Muscle of leg (tissue), 11 donors: Measurements from ENCODE around the gene SMG6. TPM values are rescaled to one million over a fixed set of nuclear protein-coding genes. Genes with fewer than 3 reads are reported as not detected.
A peak's percentile ranks its signal among the peaks of the same experiment; 100 is the strongest.

Source experiments
- DNase-seq: peaks from one replicate; pipeline ENCODE4 v3.0.0; 2013
- H3K27ac ChIP-seq: one replicate; pipeline ENCODE4 v1.5.1; 2013; ENCODE audit warnings: mild to moderate bottlenecking, low read length, control low read depth
- H3K27me3 ChIP-seq: one replicate; pipeline ENCODE4 v1.6.1; 2013; ENCODE audit warnings: low read length; ENCODE audit not compliant: control insufficient read depth, insufficient read depth
- H3K36me3 ChIP-seq: one replicate; pipeline ENCODE4 v1.6.1; 2013; ENCODE audit warnings: low read length; ENCODE audit not compliant: control insufficient read depth, insufficient read depth
- H3K4me1 ChIP-seq: one replicate; pipeline ENCODE4 v1.6.1; 2013; ENCODE audit warnings: low read length; ENCODE audit not compliant: control insufficient read depth, insufficient read depth
- H3K4me3 ChIP-seq: one replicate; pipeline ENCODE4 v1.5.1; 2013; ENCODE audit warnings: low read length, control low read depth
- H3K9me3 ChIP-seq: replicated peaks from 2 replicates; pipeline ENCODE4 v1.6.1; 2013; ENCODE audit warnings: low read depth, low read length; ENCODE audit not compliant: control insufficient read depth
- WGBS: methylation state at CpG from one replicate; pipeline ENCODE4 v1.1.5; 2013; ENCODE audit warnings: missing lambda C conversion rate; ENCODE audit not compliant: insufficient coverage; 5-methylcytosine and 5-hydroxymethylcytosine counted together
- polyA plus RNA-seq, 8 donors: library from polyadenylated mRNA; unstranded; fragments of 120-200 nt; gene quantifications; one replicate each; pipeline versions ENCODE4 v1.2.1 to v1.2.3, GENCODE V29; 2013; ENCODE audit warnings: inconsistent platforms in 1 of 8, low replicate concordance in 1 of 8; ENCODE audit not compliant: insufficient read length in 8 of 8, insufficient read depth in 1 of 8
- total RNA-seq: library from RNA; stranded (reverse); fragments of 120-200 nt; gene quantifications from one replicate; pipeline ENCODE4 v1.2.4, GENCODE V29; 2013

Gene SMG6
- total and polyA plus RNA-seq, 9 donors = 12.7 to 21.8 (median 19.2) TPM

GRCh38 chr17:2337544-2338314 lies 34.1 kb upstream of the SMG6 start:
- no peaks in the 10 kb centered on the region for H3K27me3 ChIP-seq
- H3K9me3 ChIP-seq = no peaks in the 10 kb centered on the region
- peak overlapping the region; percentile 67 for H3K27ac ChIP-seq
- under 1% methylated on average over 86 of the region's 92 CpGs for WGBS
- H3K4me3 ChIP-seq = peak overlapping the region; percentile 80
- H3K4me1 ChIP-seq = peaks cover 20% of the 10 kb centered on the region
- DNase-seq = peak; percentile 65
- peaks cover 29% of the 10 kb centered on the region for H3K36me3 ChIP-seq

- H3K9me3 ChIP-seq = no peaks in the 10 kb centered on the region
- H3K36me3 ChIP-seq = peaks cover 35% of the 10 kb centered on the region
- under 1% methylated on average over 77 of the region's 77 CpGs for WGBS
- peak; percentile 81 for DNase-seq
- peak within 1 kb of the TSS; percentile 95 for H3K27ac ChIP-seq
- no peaks in the 10 kb centered on the region for H3K27me3 ChIP-seq
- H3K4me1 ChIP-seq = peaks cover 20% of the 10 kb centered on the region
- H3K4me3 ChIP-seq = peak within 1 kb of the TSS; percentile 80
Measured at GRCh38 chr17:2336852-2337543, 33.4 kb upstream of the SMG6 start, which contains the start of gene SGSM2. SGSM2 (plus strand) TSS chr17:2337501; CDS start chr17:2337689, 188 bp downstream.

GRCh38 chr17:2336215-2336851 lies 32.7 kb upstream of the SMG6 start, which contains the start of gene TSR1:
TSR1 (minus strand) TSS chr17:2336457; CDS start chr17:2336427, 30 bp downstream.
- Histone ChIP-seq H3K4me3 (peak within 1 kb of the TSS; percentile 80), H3K9me3 (no peaks in the 10 kb centered on the region)

DNA sequence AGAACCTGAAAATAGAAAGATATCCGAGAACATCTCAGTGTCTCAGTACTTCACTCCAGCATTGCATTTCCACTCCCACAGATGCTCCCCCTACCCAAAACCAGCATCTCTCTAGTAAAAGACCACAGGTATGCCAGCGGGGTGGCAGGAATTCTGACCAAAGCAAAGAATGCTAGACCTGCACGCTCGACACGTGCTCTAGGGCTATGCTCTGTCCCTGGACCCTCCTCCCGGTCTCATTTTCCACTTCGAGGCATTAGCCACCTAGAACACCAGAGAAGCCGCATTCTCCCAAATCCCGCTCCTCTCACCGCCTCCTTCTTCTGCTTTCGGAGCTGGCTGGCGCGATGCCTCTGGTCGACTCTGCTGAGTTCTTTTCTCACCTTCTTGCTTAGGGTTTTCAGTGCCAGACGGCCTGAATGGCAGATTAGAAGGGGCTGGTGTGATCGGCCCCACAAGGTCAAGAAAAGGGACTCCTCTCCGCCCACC lies 32.2 kb upstream of the SMG6 start:
- peaks cover 20% of the 10 kb centered on the region for H3K4me1 ChIP-seq
- H3K27ac ChIP-seq = peak overlapping the region; percentile 21
- H3K27me3 ChIP-seq = no peaks in the 10 kb centered on the region
- H3K4me3 ChIP-seq = peak overlapping the region; percentile 80
- H3K9me3 ChIP-seq = no peaks in the 10 kb centered on the region
- H3K36me3 ChIP-seq = peaks cover 43% of the 10 kb centered on the region
- WGBS = 6% methylated on average over 7 of the region's 17 CpGs
- DNase-seq = peak; percentile 32

More at GRCh38 chr17:2336215-2336851, 32.7 kb upstream of the SMG6 start, which contains the start of gene TSR1:
- Histone ChIP-seq H3K27ac (peak within 1 kb of the TSS; percentile 95), H3K27me3 (no peaks in the 10 kb centered on the region), H3K36me3 (peaks cover 38% of the 10 kb centered on the region), H3K4me1 (peaks cover 20% of the 10 kb centered on the region)
- DNase-seq = peak; percentile 97
- under 1% methylated on average over 36 of the region's 48 CpGs for WGBS

DNA sequence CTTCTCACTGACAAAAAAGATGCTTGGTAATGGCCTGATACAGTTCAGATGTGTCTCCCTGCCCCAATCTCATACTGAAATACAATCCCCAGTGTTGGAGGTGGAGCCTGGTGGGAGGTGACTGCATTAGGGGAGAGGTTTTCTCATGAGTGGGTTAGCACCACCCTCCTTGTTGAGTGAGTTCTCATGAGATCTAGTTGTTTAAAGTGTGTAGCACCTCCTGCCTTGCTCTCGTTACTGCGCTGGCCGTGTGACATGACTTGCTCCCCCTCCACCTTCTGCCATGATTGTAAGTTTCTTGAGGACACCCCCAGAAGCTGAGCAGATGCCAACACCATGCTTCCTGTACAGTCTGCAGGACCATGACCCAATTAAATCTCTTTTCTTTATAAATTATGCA lies 27.7 kb upstream of the SMG6 start:
- no peaks in the 10 kb centered on the region for H3K9me3 ChIP-seq
- 100% methylated on average over 2 of the region's 3 CpGs for WGBS
- no peak for DNase-seq
- peaks cover 80% of the 10 kb centered on the region for H3K36me3 ChIP-seq
- peaks cover 8% of the 10 kb centered on the region for H3K4me1 ChIP-seq
- H3K27ac ChIP-seq = no peak overlapping the region
- no peaks in the 10 kb centered on the region for H3K27me3 ChIP-seq
- H3K4me3 ChIP-seq = no peak overlapping the region

GRCh38 chr17:2323629-2324314 lies 20.2 kb upstream of the SMG6 start:
- Histone ChIP-seq H3K4me3 (no peak overlapping the region), H3K9me3 (no peaks in the 10 kb centered on the region), H3K36me3 (peaks cover 64% of the 10 kb centered on the region), H3K27me3 (no peaks in the 10 kb centered on the region), H3K4me1 (no peaks in the 10 kb centered on the region), H3K27ac (no peak overlapping the region)
- WGBS = 100% methylated on average over 1 of the region's 2 CpGs
- no peak for DNase-seq

DNA sequence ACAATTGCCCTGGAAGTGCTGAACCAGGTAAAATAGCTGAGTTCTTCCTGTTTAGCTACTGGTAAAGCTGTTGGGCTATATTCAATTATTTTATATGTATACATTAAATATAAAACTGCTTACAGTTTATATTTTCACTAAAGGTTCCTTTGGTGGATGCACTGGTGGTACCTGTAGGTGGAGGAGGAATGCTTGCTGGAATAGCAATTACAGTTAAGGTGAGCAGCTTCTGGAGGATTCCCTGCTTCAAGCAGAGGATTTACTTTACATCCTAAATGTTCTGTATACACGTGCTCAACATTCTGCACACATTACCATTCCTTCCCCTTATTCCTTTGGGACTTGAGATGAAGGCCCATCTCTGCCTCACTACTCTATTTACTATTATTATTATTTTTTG lies 17.8 kb upstream of the SMG6 start:
- Histone ChIP-seq H3K36me3 (peaks cover 47% of the 10 kb centered on the region), H3K27me3 (no peaks in the 10 kb centered on the region), H3K27ac (no peak overlapping the region), H3K4me1 (no peaks in the 10 kb centered on the region), H3K4me3 (no peak overlapping the region), H3K9me3 (no peaks in the 10 kb centered on the region)
- WGBS = no CpG with 5 or more reads among the region's 1 CpG
- no peak for DNase-seq

DNA sequence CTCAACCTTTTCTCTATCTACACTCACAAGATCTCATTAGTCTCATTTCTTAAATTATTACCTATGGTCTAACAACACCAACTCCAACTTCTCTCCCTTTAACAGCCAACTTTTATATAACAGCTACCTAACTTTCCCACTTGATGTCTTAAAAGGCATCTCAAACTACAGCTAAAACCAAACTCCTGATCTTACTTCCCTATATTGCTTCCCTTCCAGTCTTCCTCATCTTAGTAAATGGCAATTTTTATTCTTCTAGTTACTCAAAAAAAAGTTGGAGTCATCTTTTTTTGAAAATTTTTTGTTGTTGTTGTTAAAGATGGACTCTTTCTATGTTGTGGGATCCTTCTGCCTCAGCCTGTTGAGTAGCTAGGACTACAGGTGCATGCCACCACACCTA lies 15.5 kb upstream of the SMG6 start:
- Histone ChIP-seq H3K27me3 (no peaks in the 10 kb centered on the region), H3K9me3 (no peaks in the 10 kb centered on the region), H3K27ac (no peak overlapping the region), H3K4me1 (no peaks in the 10 kb centered on the region), H3K4me3 (no peak overlapping the region), H3K36me3 (peaks cover 28% of the 10 kb centered on the region)
- no peak for DNase-seq

DNA sequence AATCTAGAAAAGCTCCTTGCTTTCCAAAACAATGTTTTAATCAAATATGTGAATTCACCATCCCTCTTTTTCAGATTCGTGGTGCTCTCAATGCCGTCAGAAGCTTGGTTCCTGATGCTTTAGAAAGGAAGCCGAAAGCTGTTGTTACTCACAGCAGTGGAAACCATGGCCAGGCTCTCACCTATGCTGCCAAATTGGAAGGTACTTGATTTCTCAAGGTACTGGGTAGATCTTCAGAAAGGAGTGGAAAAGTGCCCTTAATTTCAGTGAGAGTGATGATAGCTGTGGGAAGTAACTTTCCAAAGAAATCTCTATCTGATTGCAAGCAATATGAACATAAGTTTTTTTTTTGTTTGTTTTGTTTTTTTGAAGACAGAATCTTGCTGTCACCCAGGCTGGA lies 14.2 kb upstream of the SMG6 start:
- H3K4me1 ChIP-seq = no peaks in the 10 kb centered on the region
- no peak for DNase-seq
- 94% methylated on average over 3 of the region's 3 CpGs for WGBS
- H3K27ac ChIP-seq = no peak overlapping the region
- H3K4me3 ChIP-seq = no peak overlapping the region
- H3K36me3 ChIP-seq = peaks cover 16% of the 10 kb centered on the region
- no peaks in the 10 kb centered on the region for H3K9me3 ChIP-seq
- H3K27me3 ChIP-seq = no peaks in the 10 kb centered on the region
